Measurements from ENCODE around the gene CNTNAP4.

Gene CNTNAP4

GRCh38 chr16:76490036-76490639, 212.9 kb downstream of the CNTNAP4 start:
- no peak for DNase-seq (ENCODE audit: low read depth in 2 of 2)

- no peak for DNase-seq (ENCODE audit: low read depth in 2 of 2)
Observed at GRCh38 chr16:76500006-76500405, 222.8 kb downstream of the CNTNAP4 start.

- DNase-seq (ENCODE audit: low read depth in 2 of 2): no peak
Observed at GRCh38 chr16:76502063-76502462, 224.9 kb downstream of the CNTNAP4 start.

GRCh38 chr16:76502555-76502954, 225.4 kb downstream of the CNTNAP4 start:
- DNase-seq (ENCODE audit: low read depth in 2 of 2): no peak

GRCh38 chr16:76503091-76503490, 225.9 kb downstream of the CNTNAP4 start:
- DNase-seq (ENCODE audit: low read depth in 2 of 2): no peak

GRCh38 chr16:76511203-76511602, 234.0 kb downstream of the CNTNAP4 start:
- DNase-seq (ENCODE audit: low read depth in 2 of 2): no peak

- no peak for DNase-seq (ENCODE audit: low read depth in 2 of 2)
Observed at GRCh38 chr16:76518781-76519180, 241.6 kb downstream of the CNTNAP4 start.

- DNase-seq (ENCODE audit: low read depth in 2 of 2): no peak
Observed at GRCh38 chr16:76524356-76524755, 247.2 kb downstream of the CNTNAP4 start.

GRCh38 chr16:76524769-76525168, 247.6 kb downstream of the CNTNAP4 start:
- DNase-seq (ENCODE audit: low read depth in 2 of 2): no peak

GRCh38 chr16:76527244-76527643, 250.0 kb downstream of the CNTNAP4 start:
- DNase-seq (ENCODE audit: low read depth in 2 of 2): no peak

- no peak for DNase-seq (ENCODE audit: low read depth in 2 of 2)
Observed at GRCh38 chr16:76529120-76529519, 251.9 kb downstream of the CNTNAP4 start.

- no peak for DNase-seq (ENCODE audit: low read depth in 2 of 2)
Observed at GRCh38 chr16:76531236-76531635, 254.0 kb downstream of the CNTNAP4 start.

- DNase-seq (ENCODE audit: low read depth in 2 of 2): no peak
Observed at GRCh38 chr16:76532188-76532973, 255.2 kb downstream of the CNTNAP4 start.

GRCh38 chr16:76539609-76540008, 262.4 kb downstream of the CNTNAP4 start:
- DNase-seq (ENCODE audit: low read depth in 2 of 2): no peak

- no peak for DNase-seq (ENCODE audit: low read depth in 2 of 2)
Observed at GRCh38 chr16:76541070-76541469, 263.9 kb downstream of the CNTNAP4 start.

- no peak for DNase-seq (ENCODE audit: low read depth in 2 of 2)
Observed at GRCh38 chr16:76565542-76565941, 288.3 kb downstream of the CNTNAP4 start.

- no peak for DNase-seq (ENCODE audit: low read depth in 2 of 2)
Observed at GRCh38 chr16:76571755-76572154, 294.6 kb downstream of the CNTNAP4 start.

- DNase-seq (ENCODE audit: low read depth in 2 of 2): no peak
Observed at GRCh38 chr16:76573281-76573680, 296.1 kb downstream of the CNTNAP4 start.

- no peak for DNase-seq (ENCODE audit: low read depth in 2 of 2)
Observed at GRCh38 chr16:76574651-76575050, 297.4 kb downstream of the CNTNAP4 start.

GRCh38 chr16:76576526-76576925, 299.3 kb downstream of the CNTNAP4 start:
- DNase-seq (ENCODE audit: low read depth in 2 of 2): no peak

- no peak for DNase-seq (ENCODE audit: low read depth in 2 of 2)
Observed at GRCh38 chr16:76577003-76577402, 299.8 kb downstream of the CNTNAP4 start.

- no peak for DNase-seq (ENCODE audit: low read depth in 2 of 2)
Observed at GRCh38 chr16:76579277-76579922, 302.2 kb downstream of the CNTNAP4 start.

GRCh38 chr16:76583466-76583865, 306.3 kb downstream of the CNTNAP4 start:
- DNase-seq (ENCODE audit: low read depth in 2 of 2): no peak
